Thyroid gland (tissue), 4 donors: Measurements from ENCODE around the gene PDLIM3.

ENCODE experiments used
- POLR2A ChIP-seq, 2 donors: fragments of 450-650 bp; IDR thresholded peaks; one replicate each; pipeline ENCODE4 v1.6.1; 2017; ENCODE audit warnings: antibody characterized with exemption in 2 of 2, mild to moderate bottlenecking in 2 of 2, moderate library complexity in 1 of 2
- TF ChIP-seq, protein P1 (sequence below), 6 experiments: fragments of 200-600 bp in 3 of 6; fragments of 450-650 bp in 3 of 6; sonication (generic) in 3 of 6; IDR thresholded peaks; one replicate each; pipeline ENCODE4 v1.5.1; 2016 to 2019; ENCODE audit warnings: antibody characterized with exemption in 6 of 6, mild to moderate bottlenecking in 2 of 6, inconsistent platforms in 1 of 6, moderate library complexity in 1 of 6

DNA sequence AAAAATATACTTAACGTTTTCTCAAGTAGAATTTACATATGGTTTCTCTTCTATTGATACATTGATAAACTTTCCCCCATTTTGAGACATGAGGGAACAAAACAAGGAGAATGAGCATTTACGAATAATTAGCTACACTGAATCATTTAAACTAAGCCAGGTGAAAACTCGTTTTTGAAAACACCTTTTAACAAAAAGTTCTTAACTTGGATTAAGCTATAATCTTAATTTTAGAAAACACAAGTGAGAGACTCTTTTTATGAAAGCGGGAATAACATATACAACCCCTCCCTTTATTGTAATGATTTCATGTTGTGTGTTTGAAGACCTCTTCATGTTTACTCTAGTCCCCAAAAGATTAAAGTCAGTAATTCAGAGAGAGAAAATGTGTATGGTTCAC, 20.1 kb downstream of the PDLIM3 start:
- TF ChIP-seq, protein P1, sequence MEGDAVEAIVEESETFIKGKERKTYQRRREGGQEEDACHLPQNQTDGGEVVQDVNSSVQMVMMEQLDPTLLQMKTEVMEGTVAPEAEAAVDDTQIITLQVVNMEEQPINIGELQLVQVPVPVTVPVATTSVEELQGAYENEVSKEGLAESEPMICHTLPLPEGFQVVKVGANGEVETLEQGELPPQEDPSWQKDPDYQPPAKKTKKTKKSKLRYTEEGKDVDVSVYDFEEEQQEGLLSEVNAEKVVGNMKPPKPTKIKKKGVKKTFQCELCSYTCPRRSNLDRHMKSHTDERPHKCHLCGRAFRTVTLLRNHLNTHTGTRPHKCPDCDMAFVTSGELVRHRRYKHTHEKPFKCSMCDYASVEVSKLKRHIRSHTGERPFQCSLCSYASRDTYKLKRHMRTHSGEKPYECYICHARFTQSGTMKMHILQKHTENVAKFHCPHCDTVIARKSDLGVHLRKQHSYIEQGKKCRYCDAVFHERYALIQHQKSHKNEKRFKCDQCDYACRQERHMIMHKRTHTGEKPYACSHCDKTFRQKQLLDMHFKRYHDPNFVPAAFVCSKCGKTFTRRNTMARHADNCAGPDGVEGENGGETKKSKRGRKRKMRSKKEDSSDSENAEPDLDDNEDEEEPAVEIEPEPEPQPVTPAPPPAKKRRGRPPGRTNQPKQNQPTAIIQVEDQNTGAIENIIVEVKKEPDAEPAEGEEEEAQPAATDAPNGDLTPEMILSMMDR (IDR thresholded peaks at IDR 0.05) = no peak
- TF ChIP-seq POLR2A (IDR thresholded peaks at IDR 0.05) = no peak
